Measurements from ENCODE around the gene VRK3.
"Not testable (repeated sequence)": the region's sequence is repeated elsewhere in the genome, so short reads cannot be mapped to it uniquely, and the experiment has no call there.

Gene VRK3

DNA sequence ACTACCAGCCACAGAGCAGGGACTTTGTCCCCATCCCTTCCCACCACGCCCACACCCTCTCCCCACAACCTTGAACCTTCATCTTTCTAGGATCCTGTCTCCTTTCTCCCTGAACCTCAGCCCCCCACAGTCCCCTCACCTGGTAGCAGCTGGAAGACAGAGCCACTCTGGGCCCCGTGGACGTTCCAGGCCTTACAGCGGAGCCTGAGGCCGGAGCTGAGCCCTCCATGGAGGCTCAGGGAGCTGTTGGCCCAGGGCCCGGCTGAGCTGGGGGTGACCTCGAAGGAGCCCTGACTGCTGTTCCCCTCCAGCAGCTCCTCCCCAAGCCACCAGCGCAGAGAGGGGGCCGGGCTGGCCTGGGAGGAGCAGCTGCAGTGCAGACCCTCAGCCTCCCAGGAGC, 67.0 kb downstream of the VRK3 start:
- DNase-seq (ENCODE audit: low read depth in 3 of 3, low spot score in 1 of 3), result not testable (repeated sequence)

DNA sequence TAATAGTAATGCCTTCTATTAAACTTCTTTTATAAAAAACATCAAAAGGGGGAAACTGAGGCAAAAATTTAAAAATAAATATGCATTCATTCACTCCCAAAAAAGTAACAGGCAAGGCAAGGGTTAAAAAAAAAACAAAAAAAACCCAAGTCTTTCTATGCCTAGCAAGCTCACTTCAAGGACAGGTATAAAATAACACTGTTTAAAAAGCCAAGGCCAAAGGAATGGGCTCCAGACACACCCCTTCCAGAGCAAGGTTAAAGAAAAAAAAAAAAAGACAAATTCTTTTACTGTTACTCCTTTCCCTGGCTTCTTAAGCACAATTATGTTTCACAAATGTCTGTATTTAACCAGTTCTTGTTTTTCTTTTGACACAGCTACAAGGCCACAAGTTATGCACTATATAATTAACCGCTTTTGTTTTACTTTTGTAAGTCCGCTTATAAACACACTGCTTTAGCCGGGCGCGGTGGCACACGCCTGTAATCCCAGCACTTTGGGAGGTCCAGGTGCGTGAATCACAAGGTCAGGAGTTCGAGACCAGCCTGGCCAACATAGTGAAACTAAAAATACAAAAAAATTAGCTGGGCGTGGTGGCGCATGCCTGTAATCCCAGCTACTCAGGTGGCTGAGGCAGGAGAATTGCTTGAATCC, 67.8 kb downstream of the VRK3 start:
- no peak for DNase-seq (ENCODE audit: low read depth in 3 of 3, low spot score in 1 of 3)

DNA sequence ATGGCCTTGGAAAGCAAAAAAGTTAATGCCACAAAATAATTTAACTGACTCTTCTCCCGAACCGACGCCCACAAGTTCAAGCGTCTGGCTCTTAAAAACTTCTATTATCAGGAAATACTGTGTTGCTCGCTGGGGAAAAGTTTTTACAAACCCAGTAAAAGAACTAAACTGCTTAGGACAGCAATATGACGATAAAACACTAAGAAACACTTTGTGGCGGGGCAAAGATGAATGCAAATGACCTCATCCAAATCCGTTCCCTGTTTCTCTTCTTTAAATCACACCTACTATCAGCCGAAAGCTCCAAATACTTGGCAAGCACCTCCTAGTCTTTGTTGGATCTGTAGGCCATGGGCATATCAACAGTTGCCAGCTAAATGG, 69.1 kb downstream of the VRK3 start:
- DNase-seq (ENCODE audit: low read depth in 3 of 3, low spot score in 1 of 3), result no peak

DNA sequence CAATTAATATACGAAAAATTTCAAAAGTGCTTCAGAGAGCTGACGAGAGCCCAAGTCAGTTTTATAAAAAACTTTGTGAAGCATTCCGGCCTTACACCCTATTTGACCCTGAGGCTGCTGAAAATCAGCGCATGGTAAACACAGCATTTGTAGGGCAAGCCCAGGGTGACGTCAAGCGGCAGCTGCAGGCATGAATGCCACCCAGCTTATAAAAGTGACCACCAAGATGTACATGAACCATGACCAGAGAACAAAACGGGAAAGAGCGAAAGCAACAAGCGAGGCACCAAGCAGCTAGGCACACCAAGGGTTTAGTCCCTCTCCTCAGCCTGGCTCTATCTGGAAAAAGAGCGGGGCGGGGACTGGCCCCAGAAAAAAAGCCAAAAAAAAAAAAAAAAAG, 70.2 kb downstream of the VRK3 start:
- DNase-seq (ENCODE audit: low read depth in 3 of 3, low spot score in 1 of 3), result no peak

DNA sequence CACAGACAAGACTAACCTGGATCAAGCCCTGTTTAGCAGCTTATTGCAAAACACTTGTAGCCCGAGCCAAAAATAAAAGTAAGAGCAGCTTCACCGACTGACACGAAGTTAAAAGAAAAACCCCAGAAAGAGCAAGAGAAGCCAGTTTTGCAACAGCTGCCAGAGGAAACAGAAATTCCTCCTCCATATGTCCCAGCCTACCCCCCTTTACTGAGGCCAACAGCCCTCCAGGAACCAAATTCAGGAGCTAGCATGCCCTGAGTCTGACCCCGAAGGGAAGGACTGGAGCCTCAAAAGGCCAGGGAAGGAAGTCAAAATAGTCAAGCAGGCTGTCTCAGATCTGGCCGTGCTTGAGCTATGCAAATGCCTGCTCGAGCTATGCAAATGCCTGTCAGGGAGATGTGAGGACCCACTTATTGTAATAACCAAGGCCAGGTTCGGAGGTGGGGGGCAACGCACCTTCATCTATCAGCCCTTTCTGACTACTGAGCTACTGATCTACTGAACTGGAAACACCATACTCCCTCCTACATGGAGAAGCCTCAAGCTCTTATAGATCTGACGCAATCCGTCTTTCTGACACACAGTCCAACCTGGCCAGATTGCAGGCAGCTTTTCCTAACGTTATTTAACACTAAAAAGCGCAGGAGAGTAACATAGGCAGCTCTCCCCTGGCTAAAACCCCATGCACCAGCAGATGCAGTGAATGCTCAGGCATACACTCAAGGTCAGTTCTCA, 70.9 kb downstream of the VRK3 start:
- no peak for DNase-seq (ENCODE audit: low read depth in 3 of 3, low spot score in 1 of 3)

DNA sequence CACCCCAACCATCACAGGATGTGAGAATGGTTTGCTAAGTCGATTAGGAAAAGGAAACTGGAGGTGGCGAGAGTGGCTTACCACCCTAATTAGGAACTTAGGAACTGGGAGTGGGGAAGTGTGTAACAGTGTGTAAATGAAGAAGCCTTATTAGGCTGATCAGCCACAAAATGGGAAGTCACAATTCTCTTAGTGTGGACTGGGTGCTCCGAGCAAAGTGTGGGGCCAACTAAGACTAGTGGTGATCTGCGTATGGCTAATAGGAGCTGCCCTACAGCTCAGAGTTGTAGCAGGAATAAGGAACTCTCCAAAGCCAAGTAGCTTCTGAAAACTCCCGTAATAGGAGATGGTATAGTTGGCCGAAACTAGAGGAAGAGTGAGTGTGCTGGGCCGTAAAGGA, 71.8 kb downstream of the VRK3 start:
- no peak for DNase-seq (ENCODE audit: low read depth in 3 of 3, low spot score in 1 of 3)

DNA sequence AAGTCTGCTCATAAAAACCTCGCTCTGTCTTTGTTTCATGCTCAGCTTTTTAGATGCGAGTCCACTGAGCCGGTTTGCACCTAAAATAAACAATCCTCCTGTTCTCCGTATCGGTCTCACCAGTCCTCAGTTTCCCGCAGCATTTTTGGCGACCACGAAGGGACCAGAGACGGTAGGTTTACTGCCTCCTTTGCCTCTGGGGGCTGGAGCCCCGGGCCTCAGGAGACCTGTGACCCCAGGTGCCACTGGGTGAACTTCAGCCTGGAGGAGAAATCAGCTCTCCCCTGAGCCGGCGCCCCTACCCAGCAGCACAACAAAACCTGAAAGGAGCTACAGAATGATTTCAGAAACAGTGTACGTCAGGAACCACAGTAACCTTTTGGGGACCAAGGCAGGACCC, 72.3 kb downstream of the VRK3 start:
- DNase-seq (ENCODE audit: low read depth in 3 of 3, low spot score in 1 of 3), result no peak

DNA sequence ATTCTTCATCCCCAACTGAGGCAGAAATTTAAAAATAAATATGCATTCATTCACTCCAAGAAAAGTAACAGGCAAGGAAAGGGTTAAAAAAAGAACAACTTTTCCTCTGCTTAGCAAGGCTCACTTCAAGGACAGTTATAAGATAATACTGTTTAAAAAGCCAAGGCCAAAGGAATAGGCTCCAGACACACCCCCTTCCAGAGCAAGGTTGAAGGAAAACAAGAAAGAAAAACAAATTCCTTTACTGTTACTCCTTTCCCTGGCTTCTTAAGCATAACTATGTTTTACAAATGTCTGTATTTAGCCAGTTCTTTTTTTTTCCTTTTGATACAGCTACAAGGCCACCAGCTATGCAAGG, 72.7 kb downstream of the VRK3 start:
- DNase-seq (ENCODE audit: low read depth in 3 of 3, low spot score in 1 of 3), result no peak

DNA sequence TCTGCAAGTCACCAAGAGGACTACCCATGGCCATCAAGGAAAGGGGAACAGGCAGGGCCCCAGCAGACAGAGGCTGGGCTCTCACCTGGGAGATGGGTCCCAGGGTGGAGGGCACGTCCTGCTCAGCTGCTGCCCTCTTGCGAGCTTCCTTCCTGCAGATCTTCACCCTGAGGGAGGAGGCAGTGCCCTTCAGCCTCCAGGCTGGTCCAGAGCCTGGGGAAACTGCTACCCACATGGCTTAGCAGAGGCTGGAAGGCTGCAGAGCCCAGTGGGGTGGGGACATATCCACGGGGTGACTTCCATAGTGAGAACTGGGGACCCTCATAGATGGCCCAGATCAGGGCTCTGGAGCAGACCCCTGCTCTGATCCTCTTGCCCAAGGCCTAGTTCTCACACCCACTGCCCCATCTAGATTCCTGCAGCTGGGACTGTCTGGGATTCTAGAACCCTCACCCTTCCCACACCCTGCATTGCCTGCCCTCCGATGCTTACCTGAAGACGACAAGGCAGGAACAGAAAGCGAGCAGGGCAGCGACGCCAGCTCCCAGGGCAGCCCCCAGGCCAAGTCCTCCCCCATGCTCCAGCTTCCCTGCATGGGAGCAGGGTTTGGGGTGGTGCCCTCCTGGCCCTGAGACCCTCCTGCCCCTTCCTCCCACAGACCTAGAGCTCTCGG, 73.2 kb downstream of the VRK3 start:
- DNase-seq (ENCODE audit: low read depth in 3 of 3, low spot score in 1 of 3), result no peak

DNA sequence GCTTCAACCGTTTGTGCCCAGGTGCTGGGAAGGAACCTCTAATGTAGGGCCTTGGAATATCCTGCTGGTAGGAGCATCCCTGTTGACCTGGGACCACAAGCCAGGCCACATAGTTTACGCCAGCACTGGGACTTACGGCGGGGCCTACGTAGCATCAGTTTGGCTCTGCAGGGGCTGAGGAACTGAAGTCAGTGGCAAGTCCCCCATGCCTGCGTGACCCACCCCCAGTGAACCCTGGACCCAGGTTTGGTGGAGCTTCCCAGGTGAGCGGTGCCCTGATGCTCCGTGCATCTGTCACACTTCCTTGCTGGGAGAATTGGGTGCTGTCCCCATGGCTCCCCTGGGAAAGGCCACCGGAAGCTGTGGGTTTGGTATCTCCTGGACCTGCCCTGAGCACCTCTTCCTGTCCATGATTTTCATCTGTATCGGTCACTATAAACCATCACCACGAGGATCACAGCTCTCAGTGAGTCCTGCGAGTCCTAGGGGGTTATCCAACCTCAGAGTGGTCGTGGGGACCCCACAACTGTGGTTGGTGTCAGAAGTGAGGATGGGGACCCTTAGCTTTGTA, 74.1 kb downstream of the VRK3 start:
- DNase-seq (ENCODE audit: low read depth in 3 of 3, low spot score in 1 of 3), result no peak

DNA sequence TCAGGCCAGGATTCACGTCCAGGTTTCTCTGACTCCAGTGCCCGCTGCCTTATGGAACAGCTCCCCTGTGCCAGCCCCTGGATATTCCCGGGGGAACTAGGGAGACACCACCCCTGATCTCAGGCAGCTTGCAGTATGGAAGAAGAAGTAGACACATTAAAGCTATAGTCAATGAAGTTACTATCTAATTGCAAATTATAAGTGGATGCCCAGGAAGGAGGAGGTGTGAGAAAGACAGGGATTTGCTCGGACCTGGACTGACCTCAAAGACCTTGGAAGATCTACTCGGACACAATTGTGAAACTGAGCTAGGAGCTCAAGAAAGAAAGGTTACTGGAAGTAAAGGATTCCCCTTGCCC, 74.6 kb downstream of the VRK3 start:
- no peak for DNase-seq (ENCODE audit: low read depth in 3 of 3, low spot score in 1 of 3)

DNA sequence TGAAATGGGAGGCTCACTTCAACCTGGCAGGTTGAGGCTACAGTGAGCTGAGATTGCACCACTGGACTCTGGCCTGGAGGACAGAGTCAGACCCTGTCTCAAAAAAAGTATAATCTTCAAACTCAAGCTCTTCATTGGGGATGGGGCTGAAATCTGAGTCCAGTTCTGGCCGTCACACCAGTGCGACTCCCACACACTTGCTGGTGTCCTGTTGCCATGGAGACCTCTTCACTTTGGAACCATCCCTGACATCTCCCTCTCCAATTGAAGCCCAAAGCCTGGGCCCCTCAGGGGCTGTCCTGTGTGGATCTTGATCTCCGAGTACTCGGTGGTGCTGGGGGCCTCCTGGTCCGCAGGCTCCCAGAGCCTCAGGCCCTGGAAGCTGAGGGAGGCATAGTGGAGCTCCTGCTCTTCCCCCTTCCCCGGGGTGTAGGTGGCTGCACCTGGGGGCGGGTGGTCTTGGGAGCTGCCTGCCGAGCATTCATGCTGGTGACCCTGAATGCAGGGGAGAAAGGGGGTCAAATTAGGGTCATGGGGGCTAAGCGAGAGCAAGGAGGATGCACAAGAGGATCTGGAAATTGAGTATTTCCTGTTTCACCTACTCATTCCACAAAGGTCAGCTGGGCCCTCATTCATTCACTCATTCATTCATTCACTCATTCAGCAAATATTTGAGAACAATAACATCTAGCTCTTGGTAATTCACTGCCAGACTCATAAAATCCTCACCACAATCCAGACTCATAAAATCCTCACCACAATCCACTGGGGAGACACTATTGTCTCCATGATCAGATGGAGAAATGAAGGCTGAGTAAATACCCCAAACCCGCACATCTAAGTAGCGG, 75.2 kb downstream of the VRK3 start:
- no peak for DNase-seq (ENCODE audit: low read depth in 3 of 3, low spot score in 1 of 3)

DNA sequence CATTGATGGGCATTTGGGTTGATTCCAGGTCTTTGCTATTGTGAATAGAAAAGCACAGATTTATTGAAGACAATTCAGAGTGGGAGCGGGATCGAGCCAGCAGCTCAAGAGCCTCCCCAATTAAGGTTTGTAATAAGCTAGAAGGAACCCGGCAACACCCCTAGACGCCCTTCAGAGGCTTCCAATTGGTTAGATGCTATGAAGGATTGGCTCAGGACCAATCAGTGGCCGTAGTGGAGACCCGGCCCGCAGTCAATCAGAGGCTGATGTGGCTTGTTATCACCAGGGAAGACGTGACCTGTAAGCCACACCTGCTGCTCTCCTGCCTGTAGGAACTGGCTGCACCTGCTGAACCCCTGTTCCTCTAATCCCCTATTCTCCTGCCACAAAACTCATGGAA, 78.8 kb downstream of the VRK3 start:
- DNase-seq (ENCODE audit: low read depth in 3 of 3, low spot score in 1 of 3), result no peak

DNA sequence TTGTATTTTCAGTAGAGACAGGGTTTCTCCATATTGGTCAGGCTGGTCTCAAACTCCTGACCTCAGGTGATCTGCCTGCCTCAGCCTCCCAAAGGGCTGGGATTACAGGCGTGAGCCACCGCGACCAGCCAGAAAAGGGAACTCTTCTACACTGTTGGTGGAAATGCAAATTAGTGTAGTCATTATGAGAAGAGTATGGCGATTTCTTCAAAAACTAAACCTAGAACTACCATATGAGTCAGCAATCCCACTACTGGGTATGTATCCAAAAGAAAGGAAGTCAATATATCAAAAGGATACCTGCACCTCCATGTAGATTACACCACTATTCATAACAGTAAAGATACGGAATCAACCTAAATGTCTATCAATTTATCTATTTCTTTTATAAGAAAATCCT, 80.6 kb downstream of the VRK3 start:
- not testable (repeated sequence) for DNase-seq (ENCODE audit: low read depth in 3 of 3, low spot score in 1 of 3)

DNA sequence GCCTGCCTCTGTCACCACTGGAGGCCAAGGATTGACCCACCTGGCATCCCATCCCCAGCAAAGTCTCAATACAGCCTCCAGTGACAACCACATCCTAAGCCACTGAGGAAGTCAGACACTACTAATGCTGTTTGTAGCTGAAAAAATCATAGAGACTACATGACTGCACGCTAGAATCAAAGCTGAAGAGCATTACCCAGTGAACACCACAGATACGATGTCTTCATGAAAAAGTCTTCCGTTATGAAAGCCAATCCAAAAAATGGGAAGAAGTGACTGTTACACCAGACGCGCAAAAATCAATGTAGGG, 84.7 kb downstream of the VRK3 start:
- DNase-seq (ENCODE audit: low read depth in 3 of 3, low spot score in 1 of 3), result no peak

DNA sequence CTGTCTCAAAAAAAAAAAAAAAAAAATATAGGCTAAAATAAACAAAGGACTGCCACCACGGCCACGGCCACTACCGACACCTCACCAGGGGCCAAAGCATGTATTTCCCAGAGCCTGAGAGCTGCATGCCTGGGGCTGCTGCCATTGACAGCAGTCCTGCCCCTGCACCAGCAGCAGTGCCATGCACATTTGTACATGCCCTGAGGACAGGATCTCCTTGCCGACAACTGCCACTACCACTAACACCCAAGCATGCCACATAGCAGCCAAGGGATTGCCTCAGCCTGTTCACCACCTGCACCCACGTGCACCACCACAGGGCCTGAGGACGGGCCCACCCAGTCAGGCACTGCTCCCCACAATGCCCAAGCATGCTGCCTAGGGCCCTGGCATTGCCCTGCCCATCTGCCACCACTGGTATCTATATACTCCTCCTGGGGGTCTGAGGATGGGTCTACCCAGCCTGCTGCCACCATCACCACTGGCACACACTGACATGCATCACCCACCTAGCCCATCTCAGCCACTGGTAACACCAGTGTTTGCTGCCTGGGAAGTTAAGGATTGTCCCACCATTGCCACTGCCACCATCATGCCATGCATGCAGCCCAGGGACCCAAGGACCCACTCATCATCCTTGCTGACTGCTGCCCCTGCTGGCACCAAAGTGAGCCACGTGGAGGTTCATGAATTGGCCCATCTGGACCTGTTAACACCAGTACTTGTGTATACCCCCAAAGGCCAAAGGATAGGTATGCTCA, 85.3 kb downstream of the VRK3 start:
- DNase-seq (ENCODE audit: low read depth in 3 of 3, low spot score in 1 of 3), result no peak

DNA sequence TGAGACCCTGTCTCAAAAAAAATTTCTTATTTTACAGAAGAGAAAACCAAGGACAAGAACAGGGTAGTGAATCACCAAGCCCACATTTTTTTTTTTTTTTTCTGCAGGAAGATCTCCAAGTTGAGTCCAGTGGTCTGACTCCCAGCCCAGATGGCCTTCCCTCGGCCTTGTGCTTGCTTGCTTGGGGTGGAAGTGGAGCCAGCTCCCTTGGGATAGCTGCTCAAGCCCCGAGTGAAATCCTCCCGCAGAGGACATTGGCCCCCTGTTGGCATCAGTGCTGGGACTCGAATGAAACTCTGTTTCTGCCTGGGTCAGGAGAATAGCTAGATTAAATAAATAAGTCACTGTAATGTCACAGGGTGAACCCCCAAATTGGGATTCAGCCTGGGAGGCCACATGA, 86.5 kb downstream of the VRK3 start:
- DNase-seq (ENCODE audit: low read depth in 3 of 3, low spot score in 1 of 3), result no peak

DNA sequence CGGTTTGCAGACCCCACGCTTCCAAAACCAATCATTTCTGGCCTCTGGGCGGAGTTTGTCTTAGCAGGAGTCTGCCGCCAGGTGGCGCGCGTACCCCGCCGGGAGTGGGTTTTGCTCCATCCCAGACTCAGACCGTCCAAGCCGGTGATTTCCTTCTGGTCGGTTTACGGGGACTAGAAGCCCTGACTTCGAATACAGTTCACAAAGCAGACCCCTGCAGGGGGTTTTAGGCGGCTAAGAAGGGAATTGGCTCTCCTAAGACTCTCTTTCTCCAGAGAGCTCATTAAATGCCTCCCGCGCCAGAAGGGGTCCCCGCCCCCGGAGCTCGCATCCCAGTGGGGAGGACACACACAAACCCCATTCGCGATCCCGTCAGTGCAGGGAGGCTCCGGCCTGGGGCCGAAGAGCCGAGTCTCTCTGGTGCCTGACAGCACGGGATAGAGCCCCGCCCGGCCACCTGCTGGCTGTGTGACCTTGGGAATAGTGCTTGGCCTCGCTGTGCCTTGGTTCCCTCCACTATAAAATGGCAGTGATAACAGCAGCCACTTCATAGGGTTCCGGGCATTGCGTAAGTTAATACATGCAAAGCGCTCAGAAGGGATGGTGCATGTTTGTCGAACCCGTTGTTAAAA, 87.3 kb downstream of the VRK3 start:
- peak; percentile 38 to 77 (median 59) for DNase-seq (ENCODE audit: low read depth in 3 of 3, low spot score in 1 of 3)

DNA sequence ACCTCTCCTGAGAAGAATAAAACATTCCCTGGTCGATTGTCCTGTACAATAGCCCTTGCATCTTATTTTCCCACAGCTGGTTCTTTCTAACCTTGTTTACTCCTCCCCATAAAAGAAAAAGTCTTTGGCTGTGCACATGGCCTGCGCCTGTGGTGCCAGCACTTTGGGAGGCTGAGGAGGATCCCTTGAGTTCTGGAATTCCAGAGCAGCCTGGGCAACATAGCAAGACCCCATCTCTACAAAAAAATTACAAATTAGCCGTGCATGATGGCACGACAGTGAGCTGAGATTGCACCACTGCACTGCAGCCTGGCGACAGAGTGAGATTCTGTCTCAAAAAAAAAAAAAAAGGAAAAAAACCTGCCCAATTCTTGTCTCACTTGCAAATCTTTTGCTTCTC, 88.6 kb downstream of the VRK3 start:
- DNase-seq (ENCODE audit: low read depth in 3 of 3, low spot score in 1 of 3), result no peak

DNA sequence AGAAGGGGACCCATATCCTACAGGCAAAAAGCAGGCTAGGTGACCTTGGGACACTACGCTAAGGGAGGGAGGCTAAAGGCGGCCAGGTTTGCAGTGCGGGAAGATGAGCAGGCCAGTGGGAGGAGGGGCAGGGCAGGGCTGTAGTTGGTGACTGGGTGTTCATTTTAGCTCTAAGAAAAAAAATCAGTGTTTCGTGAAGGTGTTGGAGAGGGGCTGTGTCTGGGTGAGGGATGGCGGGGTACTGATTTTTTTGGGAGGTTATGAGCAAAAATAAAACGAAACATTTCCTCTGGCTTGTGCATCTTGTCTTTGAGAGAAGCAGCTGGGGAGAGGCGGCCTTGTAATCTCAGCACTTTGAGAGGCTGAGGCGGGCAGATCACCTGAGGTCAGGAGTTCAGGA, 91.5 kb downstream of the VRK3 start:
- DNase-seq (ENCODE audit: low read depth in 3 of 3, low spot score in 1 of 3), result no peak

Data from stimulated activated CD4-positive, alpha-beta T cell treated with anti-CD3 and anti-CD28 coated beads, TNF-alpha, amount 100 ng/mL, for 1 hour (primary cell).